Neural progenitor cell (in vitro differentiated cells): Measurements from ENCODE around the gene DBH. TPM values are rescaled to one million over a fixed set of nuclear protein-coding genes. Genes with fewer than 3 reads are reported as not detected.
A peak's percentile ranks its signal among the peaks of the same experiment; 100 is the strongest.

Source experiments
- DNase-seq: peaks from one replicate; pipeline ENCODE4 v3.0.0-alpha.2; 2016; ENCODE audit warnings: low spot score
- H2AFZ ChIP-seq: fragments of 200-600 bp; sonication (generic); replicated peaks from 2 replicates; pipeline ENCODE4 v1.6.1; 2016; ENCODE audit warnings: antibody characterized with exemption
- H3F3A ChIP-seq: fragments of 200-600 bp; sonication (generic); 2 replicates; pipeline ENCODE4 v1.6.1; 2016; ENCODE audit warnings: antibody characterized with exemption, low read depth
- H3K27ac ChIP-seq: fragments of 200-600 bp; sonication (generic); 2 replicates; pipeline ENCODE4 v1.5.1; 2016; ENCODE audit warnings: mild to moderate bottlenecking
- H3K27me3 ChIP-seq: fragments of 200-600 bp; sonication (generic); 2 replicates; pipeline ENCODE4 v1.6.1; 2016; ENCODE audit warnings: mild to moderate bottlenecking, moderate library complexity
- H3K36me3 ChIP-seq: fragments of 200-600 bp; sonication (generic); 2 replicates; pipeline ENCODE4 v1.5.1; 2016
- H3K4me1 ChIP-seq: fragments of 200-600 bp; sonication (generic); 2 replicates; pipeline ENCODE4 v1.6.1; 2016; ENCODE audit warnings: mixed run types
- H3K4me2 ChIP-seq: fragments of 200-600 bp; sonication (generic); 2 replicates; pipeline ENCODE4 v1.6.1; 2016
- H3K4me3 ChIP-seq: fragments of 200-600 bp; sonication (generic); 2 replicates; pipeline ENCODE4 v1.5.1; 2016
- H3K79me2 ChIP-seq: fragments of 200-600 bp; sonication (generic); 2 replicates; pipeline ENCODE4 v1.6.1; 2016; ENCODE audit warnings: low read depth
- H3K9ac ChIP-seq: fragments of 200-600 bp; sonication (generic); 2 replicates; pipeline ENCODE4 v1.6.1; 2016
- H3K9me3 ChIP-seq: fragments of 200-600 bp; sonication (generic); 2 replicates; pipeline ENCODE4 v1.5.1; 2016; ENCODE audit warnings: low read depth
- H4K20me1 ChIP-seq: fragments of 200-600 bp; sonication (generic); 2 replicates; pipeline ENCODE4 v1.6.1; 2016; ENCODE audit warnings: low read depth
- H3K27ac Mint-ChIP-seq: 3 replicates; pipeline ENCODE4 v1.8.0; 2021; ENCODE audit warnings: mixed read lengths
- H3K27me3 Mint-ChIP-seq: 2 replicates; pipeline ENCODE4 v1.8.0; 2022; ENCODE audit warnings: low read depth, mild to moderate bottlenecking, inconsistent platforms, moderate library complexity, mixed read lengths; ENCODE audit not compliant: insufficient read depth
- H3K36me3 Mint-ChIP-seq: 3 replicates; pipeline ENCODE4 v1.8.0; 2021; ENCODE audit warnings: mixed read lengths
- H3K4me1 Mint-ChIP-seq: 3 replicates; pipeline ENCODE4 v1.8.0; 2021; ENCODE audit warnings: mixed read lengths
- H3K4me3 Mint-ChIP-seq: 3 replicates; pipeline ENCODE4 v1.8.0; 2021; ENCODE audit warnings: mild to moderate bottlenecking, moderate library complexity, mixed read lengths
- H3K9me3 Mint-ChIP-seq: 3 replicates; pipeline ENCODE4 v1.8.0; 2020; ENCODE audit warnings: mixed read lengths
- EZH2 ChIP-seq: fragments of 200-600 bp; sonication (generic); IDR thresholded peaks from 2 replicates; pipeline ENCODE4 v1.6.1; 2017; ENCODE audit warnings: antibody characterized with exemption, mild to moderate bottlenecking, moderate library complexity
- EZH2phosphoT487 ChIP-seq: fragments of 200-600 bp; sonication (generic); IDR thresholded peaks from 2 replicates; pipeline ENCODE4 v1.6.1; 2017; ENCODE audit warnings: antibody characterized with exemption
- total RNA-seq: library from RNA; depleted of rRNA; stranded (reverse); fragments of >200 nt; gene quantifications from 2 replicates; pipeline ENCODE4 v1.2.3, GENCODE V29; 2015; ENCODE audit warnings: low replicate concordance
- TF ChIP-seq, protein P1 (sequence below): fragments of 200-600 bp; sonication (generic); IDR thresholded peaks from 2 replicates; pipeline ENCODE4 v1.5.1; 2017; ENCODE audit warnings: antibody characterized with exemption, mild to moderate bottlenecking

DBH gene
- total RNA-seq, 1 donor from 2014 or later = not detected

GRCh38 chr9:133654736-133655657 lies 18.8 kb downstream of the DBH start:
- Histone ChIP-seq H3K9me3 (no peaks in the 10 kb centered on the region), H4K20me1 (no peaks in the 10 kb centered on the region), H3K4me3 (no peak overlapping the region), H3K27ac (no peak overlapping the region), H3K36me3 (no peaks in the 10 kb centered on the region), H2AFZ (no peak overlapping the region), H3F3A (peaks cover 8% of the 10 kb centered on the region), H3K79me2 (no peaks in the 10 kb centered on the region), H3K4me1 (peaks cover 17% of the 10 kb centered on the region), H3K4me2 (no peak overlapping the region), H3K9ac (no peak overlapping the region), H3K27me3 (peaks cover 54% of the 10 kb centered on the region)
- Mint-ChIP-seq H3K36me3 (no peaks in the 10 kb centered on the region), H3K27me3 (peaks cover 27% of the 10 kb centered on the region), H3K27ac (no peak overlapping the region), H3K9me3 (no peaks in the 10 kb centered on the region), H3K4me3 (peak overlapping the region; percentile 66), H3K4me1 (peaks cover 23% of the 10 kb centered on the region)
- DNase-seq = no peak
- no peak for TF ChIP-seq EZH2
- TF ChIP-seq, protein P1, sequence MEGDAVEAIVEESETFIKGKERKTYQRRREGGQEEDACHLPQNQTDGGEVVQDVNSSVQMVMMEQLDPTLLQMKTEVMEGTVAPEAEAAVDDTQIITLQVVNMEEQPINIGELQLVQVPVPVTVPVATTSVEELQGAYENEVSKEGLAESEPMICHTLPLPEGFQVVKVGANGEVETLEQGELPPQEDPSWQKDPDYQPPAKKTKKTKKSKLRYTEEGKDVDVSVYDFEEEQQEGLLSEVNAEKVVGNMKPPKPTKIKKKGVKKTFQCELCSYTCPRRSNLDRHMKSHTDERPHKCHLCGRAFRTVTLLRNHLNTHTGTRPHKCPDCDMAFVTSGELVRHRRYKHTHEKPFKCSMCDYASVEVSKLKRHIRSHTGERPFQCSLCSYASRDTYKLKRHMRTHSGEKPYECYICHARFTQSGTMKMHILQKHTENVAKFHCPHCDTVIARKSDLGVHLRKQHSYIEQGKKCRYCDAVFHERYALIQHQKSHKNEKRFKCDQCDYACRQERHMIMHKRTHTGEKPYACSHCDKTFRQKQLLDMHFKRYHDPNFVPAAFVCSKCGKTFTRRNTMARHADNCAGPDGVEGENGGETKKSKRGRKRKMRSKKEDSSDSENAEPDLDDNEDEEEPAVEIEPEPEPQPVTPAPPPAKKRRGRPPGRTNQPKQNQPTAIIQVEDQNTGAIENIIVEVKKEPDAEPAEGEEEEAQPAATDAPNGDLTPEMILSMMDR = no peak
- no peak for TF ChIP-seq EZH2phosphoT487

DNA sequence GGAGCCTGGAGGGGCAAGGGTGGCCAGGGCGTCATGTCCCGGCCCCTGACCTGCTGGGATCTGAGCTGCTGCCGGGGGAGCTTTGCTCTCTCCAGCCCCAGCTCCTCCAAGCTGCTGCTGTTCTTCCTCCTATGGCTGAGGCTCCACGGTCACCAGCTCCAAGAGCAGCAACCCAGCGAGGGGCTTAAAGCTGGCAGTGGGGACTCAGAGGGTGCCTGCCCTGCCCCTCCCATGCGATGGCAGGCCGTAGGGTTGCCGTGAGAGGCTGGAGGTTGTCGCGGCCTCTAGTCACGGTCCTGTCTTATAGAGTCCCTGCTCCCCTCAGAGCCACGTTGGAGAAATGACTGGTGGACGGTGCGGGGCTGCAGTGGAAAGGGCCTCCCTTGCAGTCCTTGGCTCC lies 19.5 kb downstream of the DBH start:
- no peaks in the 10 kb centered on the region for H4K20me1 ChIP-seq
- H3K9ac ChIP-seq = no peak overlapping the region
- H3K9me3 ChIP-seq = no peaks in the 10 kb centered on the region
- TF ChIP-seq, protein P1 = no peak
- TF ChIP-seq EZH2phosphoT487 = no peak
- Mint-ChIP-seq H3K27me3 (peaks cover 27% of the 10 kb centered on the region), H3K27ac (no peak overlapping the region), H3K4me1 (peaks cover 23% of the 10 kb centered on the region), H3K4me3 (no peak overlapping the region), H3K9me3 (no peaks in the 10 kb centered on the region), H3K36me3 (no peaks in the 10 kb centered on the region)
- H3K79me2 ChIP-seq = no peaks in the 10 kb centered on the region
- H2AFZ ChIP-seq = no peak overlapping the region
- H3K4me2 ChIP-seq = no peak overlapping the region
- H3K4me1 ChIP-seq = peaks cover 17% of the 10 kb centered on the region
- no peak overlapping the region for H3K27ac ChIP-seq
- H3K27me3 ChIP-seq = peaks cover 61% of the 10 kb centered on the region
- DNase-seq = no peak
- H3K36me3 ChIP-seq = no peaks in the 10 kb centered on the region
- peaks cover 8% of the 10 kb centered on the region for H3F3A ChIP-seq
- H3K4me3 ChIP-seq = no peak overlapping the region

- H3K27ac ChIP-seq = no peak overlapping the region
- peaks cover 17% of the 10 kb centered on the region for H3K4me1 ChIP-seq
- H3K4me2 ChIP-seq = no peak overlapping the region
- H3K9ac ChIP-seq = no peak overlapping the region
- peaks cover 64% of the 10 kb centered on the region for H3K27me3 ChIP-seq
- H3F3A ChIP-seq = peaks cover 8% of the 10 kb centered on the region
- DNase-seq = no peak
- H3K79me2 ChIP-seq = no peaks in the 10 kb centered on the region
- peaks cover 29% of the 10 kb centered on the region for H3K27me3 Mint-ChIP-seq
- no peak overlapping the region for H2AFZ ChIP-seq
- H3K27ac Mint-ChIP-seq = no peak overlapping the region
- H3K36me3 ChIP-seq = no peaks in the 10 kb centered on the region
- H3K4me3 Mint-ChIP-seq = peak overlapping the region; percentile 41
- peaks cover 23% of the 10 kb centered on the region for H3K4me1 Mint-ChIP-seq
- H4K20me1 ChIP-seq = no peaks in the 10 kb centered on the region
- H3K9me3 ChIP-seq = no peaks in the 10 kb centered on the region
- H3K9me3 Mint-ChIP-seq = no peaks in the 10 kb centered on the region
- no peak overlapping the region for H3K4me3 ChIP-seq
- H3K36me3 Mint-ChIP-seq = no peaks in the 10 kb centered on the region
- TF ChIP-seq EZH2phosphoT487 = no peak
- TF ChIP-seq EZH2 = no peak
- TF ChIP-seq, protein P1 = no peak
Measured at GRCh38 chr9:133656211-133657119, 20.3 kb downstream of the DBH start.
